SIG-M5 (cell line): ENCODE data around the gene TAS1R2.
"Not testable (repeated sequence)": the region's sequence is repeated elsewhere in the genome, so short reads cannot be mapped to it uniquely, and the experiment has no call there.

Source experiments
- DNase-seq: peaks from one replicate; lab custom pipeline; 2025; lab: John Stamatoyannopoulos, UW

Gene TAS1R2

DNA sequence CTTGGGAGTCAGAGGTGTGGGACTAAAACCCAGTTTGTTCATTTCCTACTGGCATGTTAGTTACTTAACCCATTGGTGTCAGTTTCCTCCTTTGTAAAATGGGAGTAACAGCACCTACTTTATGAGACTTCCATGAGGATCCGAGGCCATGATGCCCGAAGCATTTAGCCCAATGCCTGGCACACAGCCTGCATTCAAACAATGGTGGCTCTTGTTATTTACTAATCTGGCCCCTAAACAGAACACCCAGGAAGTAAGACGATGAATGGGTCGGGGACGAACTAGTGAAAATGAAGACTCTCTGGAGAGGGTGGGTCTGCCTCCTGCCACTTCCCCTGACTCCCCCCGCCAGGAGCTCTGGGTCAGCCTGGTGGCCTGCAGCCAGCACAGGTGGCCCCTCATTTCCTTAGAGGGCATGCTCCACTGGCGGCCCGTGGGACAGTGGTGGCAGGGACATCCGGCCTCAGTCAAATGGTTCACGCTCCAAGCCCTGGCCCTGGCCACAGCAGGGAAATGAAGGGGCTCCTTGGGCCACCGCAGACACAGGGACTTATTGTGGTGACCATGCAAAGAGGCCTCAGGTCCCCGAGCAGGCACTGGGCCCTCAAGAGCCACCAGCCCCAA, 9.5 kb upstream of the TAS1R2 start:
- no peak for DNase-seq

DNA sequence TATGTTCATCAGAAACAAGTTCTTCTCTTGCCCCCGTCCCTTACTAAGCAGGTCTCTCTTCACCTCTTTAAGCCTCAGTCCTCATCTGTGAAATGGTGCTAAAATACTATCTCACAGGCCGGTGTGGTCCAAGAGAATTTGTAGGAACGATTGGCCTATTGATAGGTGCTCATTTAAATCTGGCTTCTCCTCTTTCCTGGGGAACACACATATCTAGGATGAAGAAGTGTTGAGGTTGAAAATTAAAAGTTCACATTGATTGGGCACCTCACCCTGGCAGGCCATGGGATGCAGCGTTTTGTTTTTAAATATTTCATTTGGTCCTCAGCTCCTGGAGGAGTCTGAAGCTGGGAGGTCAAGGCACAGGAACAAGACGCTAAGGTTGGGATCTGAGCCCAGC, 8.9 kb upstream of the TAS1R2 start:
- no peak for DNase-seq

DNA sequence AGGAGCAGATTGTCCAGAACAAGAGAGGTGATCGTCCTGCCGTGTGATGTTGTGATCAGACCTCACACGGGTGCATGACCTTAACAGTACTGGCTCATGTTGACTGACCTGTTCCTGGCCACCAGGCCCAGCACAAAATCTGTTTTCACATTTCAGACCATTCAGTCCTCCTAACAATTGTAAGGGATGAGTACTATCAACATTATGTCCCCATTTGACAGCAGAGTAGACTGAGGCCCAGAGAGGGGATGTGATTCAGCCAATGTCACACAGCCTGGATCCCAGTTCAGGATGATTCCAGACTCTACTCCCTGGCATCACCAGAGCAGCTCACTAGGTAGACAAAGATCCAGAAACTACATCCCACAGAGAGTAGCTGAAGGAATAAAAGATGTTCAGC, 7.4 kb upstream of the TAS1R2 start:
- DNase-seq = no peak

DNA sequence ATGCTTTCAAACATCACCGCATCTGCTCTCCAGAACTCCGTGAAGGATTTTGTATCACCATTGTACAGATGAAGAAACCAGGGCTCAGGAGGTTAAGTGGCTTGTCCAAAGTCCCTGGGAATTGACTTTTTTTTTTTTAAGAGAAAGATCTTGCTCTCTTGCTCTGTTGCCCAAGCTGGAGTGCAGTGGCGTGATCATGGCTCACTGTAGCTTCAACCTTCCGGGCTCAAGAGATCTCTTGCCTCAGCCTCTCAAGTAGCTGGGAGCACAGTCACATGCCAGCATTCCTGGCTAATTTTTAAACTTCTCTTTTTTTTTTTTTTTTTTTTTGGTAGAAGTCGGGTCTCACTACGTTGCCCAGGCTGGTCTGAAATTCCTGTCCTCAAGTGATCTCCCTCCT, 6.9 kb upstream of the TAS1R2 start:
- DNase-seq = no peak

DNA sequence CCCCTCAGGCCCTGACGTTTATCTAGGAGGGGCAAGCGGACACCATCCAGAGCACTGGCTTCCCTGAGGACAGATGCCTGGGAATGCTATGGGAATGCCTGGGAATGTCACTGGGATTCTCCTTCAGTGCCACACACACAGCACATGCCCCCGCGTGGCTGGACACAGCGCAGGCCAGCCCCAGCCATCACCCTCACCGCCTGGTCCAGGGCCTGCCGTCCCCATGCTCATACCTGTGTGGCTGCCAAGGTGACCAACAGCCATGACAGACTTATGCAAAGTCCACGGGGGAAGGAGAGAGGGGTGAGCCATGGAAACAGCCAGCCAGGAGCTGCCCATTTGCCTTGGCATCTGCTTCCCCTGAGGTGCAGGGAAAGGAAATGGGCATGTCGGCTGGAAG, 5.7 kb upstream of the TAS1R2 start:
- no peak for DNase-seq

DNA sequence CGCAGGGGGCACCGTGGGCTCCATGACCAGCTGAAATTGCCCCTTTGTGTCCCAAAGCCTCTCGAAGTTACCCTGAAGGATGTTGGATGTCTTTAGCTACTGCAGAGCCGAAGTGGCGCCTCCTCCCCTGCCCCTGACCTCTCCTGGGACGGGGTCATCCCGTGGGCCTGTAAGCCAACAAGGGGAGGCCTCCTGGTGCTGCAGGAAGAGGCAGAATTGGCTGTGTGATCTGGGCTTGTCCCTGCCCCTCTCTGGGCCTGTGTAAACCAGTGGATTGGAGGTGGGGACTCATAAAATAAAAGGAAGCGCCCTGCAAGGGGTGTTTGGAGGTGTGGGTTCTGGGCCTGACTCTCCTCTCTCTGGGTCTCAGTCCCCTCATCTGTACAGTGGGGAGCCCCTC, 2.1 kb upstream of the TAS1R2 start:
- no peak for DNase-seq

DNA sequence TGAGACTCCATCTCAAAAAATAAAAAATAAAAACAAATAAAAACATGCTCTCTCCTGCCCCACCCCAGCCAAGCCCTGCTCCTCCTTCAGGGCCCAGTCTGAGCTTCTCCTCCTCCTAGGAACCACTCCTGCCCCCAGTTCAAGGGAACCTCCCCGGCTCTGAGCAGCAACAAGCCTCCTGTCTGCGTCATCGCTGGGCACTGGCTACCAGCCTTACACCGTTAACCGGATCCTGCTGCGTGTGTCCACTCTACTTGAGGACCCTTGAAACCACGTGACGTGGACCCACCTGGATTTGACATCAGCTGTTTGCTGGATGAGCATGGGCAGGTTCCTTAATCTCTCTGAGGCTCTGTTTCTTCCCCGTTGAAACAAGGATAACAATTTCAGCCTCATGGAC, 1.6 kb upstream of the TAS1R2 start:
- no peak for DNase-seq

DNA sequence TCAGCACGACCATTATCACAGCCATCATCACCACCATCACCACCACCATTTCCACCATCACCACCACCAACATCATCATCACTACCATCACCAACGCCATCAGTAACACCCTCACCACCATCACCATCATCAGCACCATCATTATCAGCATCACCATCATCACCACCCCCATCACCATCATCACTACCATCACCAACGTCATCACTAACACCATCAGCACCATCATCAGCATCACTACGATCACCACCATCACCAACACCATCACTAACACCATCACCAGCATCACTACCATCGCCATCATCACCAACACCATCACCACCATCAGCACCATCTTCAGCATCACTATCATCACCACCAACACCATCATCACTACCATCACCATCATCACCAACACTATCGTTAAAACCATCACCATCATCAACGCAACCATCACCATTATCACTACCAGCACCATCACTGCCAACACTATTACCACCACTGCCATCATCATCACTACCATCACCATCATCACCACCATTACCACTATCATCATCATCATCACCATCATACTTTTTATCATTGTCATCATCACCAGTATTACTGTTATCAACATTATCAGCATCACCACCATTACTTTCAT, 1.3 kb downstream of the TAS1R2 start:
- no peak for DNase-seq

DNA sequence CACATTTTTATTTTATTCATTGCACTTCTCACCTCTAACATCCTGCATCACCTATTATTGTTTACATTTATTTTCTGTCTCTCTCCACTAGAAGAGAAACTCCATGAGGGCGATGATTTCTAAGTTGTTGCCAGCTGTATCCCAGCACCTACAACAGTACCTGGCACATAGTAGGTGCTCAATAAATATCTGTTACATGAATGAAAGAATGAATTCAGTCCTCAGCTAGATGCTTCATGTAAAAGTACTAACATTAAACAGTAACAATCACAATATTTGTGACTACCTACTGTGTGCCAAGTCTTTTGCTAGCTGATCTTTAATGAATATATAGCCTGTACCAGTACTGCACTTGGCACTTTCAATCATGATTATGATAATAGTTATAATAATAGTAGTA, 3.0 kb downstream of the TAS1R2 start:
- no peak for DNase-seq

DNA sequence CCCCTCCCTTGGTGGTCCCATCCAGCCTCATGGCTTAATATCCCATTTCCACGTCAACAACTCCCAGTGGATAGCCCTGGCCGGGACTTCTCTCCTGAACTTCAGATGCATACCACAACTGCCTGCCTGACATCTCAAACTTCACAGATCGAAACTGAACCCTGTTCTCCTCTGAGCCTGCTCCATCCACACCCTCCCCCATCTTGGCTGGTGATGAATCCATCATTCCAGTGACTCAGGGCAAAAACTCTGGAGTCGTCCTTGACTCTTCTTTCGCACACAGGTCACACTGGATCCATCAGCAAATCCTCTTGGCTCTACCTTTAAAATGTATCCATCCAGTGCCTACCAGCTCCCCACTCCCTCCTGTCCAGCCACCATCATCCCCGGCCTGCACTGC, 3.9 kb downstream of the TAS1R2 start:
- DNase-seq = no peak

DNA sequence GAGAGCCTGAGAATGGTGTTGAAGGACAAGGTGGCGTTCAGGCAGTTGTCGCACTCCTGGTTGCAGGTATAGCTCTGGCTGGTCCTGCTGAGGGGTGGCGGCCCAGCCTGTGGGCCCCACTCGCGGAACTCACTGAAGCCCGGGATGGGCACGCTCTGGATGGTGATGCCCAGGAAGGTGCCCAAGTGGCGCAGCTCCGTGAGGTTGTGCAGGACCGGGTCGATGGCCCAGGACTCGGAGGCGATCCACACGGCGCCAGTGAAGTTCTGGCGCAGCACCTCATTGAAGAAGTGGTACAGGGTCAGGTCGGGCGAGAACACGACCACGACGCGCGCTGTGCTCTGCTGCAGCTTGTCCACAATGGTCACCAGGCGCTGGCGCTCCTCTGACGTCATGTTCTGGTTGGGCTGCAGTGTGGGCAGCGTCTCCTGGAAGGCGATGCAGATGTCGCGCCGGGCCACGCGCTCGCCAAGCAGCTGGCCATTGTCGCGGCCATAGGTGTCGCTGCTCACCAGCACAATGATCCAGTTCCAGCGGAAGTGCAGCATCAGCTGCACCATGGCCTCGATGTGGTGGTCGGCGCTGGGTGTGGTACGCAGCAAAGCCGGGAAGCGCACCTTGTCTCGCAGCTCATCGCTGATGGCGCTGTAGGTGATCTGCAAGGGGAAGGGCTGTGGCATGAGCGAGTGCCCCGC, 5.0 kb downstream of the TAS1R2 start:
- no peak for DNase-seq

DNA sequence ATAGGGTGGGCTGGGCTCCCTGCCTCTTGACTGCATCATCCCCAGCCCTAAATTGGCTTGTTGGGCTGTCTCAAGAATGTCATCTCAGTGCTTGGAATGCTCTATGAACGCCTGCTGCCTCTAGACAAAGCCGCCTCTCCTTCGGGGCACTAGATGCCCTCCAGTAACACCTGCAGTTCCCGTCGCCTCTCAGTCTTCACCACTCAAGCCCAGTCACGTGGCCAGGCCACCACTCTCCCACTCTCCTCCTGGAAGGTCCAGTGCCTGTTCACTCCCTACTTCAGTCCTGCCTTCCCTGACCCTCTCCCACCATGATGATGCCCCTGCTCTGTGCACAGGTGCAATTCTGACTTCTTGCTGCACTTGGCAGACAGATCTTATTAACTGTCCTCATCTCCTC, 7.0 kb downstream of the TAS1R2 start:
- no peak for DNase-seq

DNA sequence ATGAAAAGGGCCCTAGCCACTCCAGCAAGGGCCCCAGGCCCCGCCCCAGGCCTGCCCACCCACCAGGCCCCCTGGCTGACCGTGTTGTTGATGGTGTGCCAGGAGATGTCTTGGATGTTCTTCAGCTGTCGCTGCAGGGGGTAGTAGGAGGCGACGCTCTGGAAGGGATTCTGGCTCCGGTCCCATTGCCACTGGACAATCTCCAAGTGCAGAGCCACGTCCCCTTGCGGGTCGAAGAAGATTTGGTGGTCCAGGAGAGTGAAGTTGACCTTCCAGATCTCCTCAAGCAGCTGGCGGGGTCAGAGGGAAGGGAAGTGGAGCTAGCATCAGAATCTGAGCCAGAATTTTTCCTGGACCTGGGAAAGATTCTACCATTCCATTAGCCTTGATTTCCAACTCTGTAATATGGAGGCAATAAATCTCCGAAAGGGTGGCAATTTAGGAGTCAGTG, 10.2 kb downstream of the TAS1R2 start:
- no peak for DNase-seq

DNA sequence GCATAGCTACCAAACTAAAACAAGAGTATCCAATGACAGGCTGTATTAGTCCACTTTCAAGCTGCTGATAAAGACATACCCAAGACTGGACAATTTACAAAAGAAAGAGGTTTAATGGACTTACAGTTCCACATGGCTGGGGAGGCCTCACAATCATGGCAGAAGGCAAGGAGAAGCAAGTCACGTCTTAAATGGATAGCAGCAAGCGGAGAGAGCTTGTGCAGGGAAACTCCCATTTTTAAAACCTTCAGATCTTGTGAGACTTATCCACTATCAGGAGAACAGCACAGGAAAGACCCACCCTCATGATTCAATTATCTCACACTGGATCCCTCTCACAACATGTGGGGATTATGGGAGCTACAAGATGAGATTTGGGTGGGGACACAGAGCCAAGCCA, 11.7 kb downstream of the TAS1R2 start:
- DNase-seq = not testable (repeated sequence)

DNA sequence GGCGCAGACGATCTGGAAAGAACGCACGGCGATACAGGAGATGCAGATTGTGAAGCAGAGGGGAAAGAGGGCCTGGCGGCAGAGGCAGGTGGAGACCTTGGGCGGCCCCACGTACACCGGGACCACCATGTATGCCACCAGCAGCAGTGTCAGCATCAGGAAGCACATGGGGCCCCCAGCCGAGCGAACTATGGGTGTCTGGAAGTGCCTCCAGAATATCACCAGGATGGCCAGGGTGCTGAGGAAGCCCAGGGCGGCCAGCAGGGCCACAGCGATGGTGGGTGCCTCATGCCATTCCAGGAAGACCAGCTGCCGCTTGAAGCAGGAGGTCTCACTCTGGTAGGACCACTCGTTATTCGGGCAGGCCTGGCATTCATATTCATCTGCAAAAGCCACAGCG, 19.3 kb downstream of the TAS1R2 start:
- DNase-seq = no peak

DNA sequence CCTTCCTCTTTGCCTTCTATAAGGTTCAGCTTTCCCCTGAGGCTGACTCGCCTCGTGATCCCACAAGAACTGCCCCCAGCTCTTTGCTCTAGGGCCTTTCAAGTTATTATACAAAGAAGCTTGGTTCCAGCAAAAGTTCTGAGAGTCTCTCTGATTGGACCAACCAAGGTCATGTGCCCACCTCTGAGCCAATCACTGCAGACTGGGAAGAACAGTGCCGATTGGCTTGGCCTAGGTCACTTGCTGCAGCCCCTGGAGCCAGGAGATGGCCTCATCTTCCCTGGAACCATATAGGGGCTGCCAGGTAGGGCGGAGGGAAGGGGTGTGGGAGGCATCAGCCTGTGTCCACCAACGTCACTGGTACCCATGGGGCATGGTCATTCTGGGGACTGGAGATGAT, 22.8 kb downstream of the TAS1R2 start:
- DNase-seq = no peak

DNA sequence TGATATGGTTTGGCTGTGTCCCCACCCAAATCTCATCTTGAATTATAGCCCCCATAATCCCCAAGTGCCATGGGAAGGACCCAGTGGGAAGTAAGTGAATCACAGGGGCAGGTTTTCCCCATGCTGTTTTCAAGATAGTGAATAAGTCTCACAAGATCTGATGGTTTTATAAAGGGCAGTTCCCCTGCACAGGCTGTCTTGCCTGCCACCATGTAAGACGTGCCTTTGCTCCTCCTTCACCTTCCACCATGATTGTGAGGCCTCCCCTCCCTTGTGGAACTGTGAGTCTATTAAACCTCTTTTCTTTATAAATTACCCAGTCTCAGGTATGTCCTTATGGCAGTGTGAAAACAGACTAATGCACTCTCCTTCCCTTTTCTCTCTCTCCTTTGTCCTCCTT, 27.1 kb downstream of the TAS1R2 start:
- not testable (repeated sequence) for DNase-seq

DNA sequence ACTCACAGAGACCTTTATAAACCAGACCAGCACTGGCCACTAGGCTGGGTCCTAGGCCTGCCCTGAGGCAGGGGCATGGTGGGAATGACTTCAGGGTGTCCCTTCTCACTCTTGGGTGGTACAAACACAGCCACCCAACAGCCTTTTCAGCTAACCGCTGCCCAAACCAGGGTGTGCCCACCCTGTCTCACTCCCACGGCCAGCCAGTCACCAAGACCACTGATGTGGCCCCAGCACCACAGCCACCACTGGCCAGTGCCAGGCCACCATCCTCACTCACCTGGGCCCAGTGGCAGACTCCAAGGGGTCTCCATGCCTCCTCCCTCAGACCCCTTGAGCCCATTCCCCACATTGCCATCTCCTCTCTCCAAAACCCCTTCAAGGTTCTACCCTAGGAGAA, 27.8 kb downstream of the TAS1R2 start:
- DNase-seq = no peak

DNA sequence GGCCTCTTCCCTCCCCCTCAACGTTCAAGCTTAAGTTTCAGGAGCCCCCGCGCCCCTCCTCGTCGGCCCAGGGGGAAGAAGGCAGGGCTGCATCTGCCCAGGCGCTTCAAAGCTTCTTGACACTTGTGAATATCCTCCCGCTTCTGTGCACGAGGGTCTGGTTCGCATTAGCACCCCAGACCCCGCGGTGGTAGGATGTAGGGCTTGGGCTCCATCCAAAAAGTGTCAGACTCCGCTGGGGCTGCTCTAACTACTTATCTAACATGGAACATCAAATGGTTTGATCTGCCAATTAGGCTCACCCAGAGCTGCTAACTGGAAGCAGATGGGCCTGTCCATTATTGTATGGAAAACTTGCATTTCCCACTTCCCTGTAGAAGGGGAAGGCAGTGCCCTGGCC, 28.9 kb downstream of the TAS1R2 start:
- DNase-seq = no peak

DNA sequence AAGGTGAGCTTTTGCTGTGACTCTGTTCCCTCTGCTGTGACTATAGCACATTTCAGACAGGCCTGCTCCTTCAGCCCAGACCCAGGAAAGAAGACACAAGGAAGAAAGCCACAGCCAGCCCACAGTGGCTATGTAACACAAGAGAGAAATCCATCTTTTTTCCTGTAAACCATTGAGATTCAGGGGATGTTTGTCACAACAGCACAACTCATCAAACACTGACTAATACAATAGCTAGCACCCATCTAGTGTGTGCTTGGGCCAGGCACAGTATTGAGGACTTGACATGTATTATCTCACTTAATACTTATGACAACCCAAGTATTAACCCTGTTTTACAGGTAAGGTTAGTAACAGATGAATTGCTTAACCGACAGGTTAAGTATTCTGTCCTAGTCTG, 29.8 kb downstream of the TAS1R2 start:
- DNase-seq = no peak

DNA sequence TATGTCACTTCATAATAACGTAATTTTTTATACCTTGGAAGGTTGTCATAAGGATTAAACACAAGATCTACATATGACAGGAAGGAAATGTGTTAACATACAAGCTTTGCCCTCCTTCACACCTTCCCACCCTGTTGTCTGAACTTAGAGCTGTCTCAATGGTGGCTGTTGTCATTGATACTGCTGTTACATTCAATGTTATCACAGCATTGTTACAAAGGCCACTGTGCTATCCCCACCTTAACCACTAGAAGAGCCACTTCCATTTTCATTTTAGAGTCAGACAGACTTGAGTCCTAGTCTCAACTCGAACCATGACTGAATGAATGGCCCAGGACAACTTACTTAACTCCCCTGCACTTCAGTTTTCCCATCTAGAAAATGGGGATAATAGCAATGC, 31.2 kb downstream of the TAS1R2 start:
- no peak for DNase-seq

DNA sequence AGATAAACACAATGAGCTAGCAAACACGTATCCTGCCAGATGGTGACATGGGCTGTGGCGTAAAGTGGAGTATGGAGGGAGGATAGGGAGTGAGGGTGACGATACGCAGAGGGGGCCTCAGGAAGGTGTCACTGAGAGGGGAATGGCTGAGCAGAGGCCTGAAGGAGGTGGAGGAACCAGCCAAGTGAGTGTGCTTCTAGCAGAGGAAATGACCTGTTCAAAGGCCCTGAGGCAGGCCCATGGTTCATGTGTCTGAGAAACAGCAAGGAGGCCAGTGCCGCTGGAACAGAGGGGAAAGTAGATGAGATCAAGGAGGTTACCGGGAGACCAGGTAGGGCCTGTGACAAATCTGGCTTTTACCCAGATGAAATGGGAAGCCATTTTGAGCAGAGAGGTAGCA, 36.0 kb downstream of the TAS1R2 start:
- no peak for DNase-seq

DNA sequence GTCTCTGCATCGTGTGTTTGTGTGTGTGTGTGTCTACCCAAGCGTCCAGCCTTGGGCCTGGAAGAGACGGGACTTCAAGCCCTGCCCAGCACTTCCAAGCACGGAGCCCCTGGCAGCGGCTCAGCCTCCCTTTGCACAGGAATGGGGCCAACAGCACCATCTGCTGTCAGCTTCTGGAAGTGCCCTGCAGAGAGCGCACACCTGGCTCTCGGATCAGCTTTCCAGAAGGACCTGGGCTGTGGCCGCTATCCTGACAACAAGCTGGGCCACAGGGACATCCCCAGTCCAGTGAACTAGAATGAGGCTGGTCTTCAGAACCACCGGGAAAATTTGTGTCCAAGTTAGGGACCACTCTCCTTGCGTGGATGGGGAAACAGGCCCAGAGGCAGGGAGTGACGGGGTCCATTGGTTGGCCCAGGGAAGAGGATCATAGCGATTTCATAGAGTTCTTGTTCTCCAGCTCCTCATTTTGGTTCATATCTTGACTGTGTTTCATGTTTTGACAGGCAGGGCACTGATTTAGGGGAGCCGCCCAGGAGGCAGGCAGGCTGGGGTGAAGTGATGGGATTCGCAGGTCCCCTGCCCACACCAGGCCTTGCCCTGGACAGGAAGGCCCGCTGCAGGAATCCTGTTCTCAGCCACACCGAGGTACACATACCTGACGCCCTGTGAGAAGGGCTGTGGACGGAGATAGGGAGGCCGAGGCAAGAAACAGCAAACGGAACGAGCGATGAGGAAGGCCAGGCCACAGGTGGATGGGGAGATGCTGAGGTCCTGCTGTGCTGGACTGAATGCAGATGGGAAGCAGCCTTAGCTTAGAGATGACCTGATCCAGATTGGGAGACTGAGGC, 38.4 kb downstream of the TAS1R2 start:
- DNase-seq = no peak
